IMR-90 (cell line): ENCODE measurements around the gene SYT11.

ENCODE experiments used
- BHLHE40 ChIP-seq: fragments of 150-350 bp; IDR thresholded peaks from 2 replicates; pipeline ENCODE4 v1.6.1; 2016; ENCODE audit warnings: mild to moderate bottlenecking, low read depth, low read length
- CEBPB ChIP-seq: IDR thresholded peaks from 2 replicates; pipeline ENCODE4 v1.6.1; 2012; ENCODE audit warnings: low read depth, low read length, improper control_type of control experiment
- CTCF ChIP-seq: conservative IDR thresholded peaks from 2 replicates; pipeline ENCODE4 v1.5.1; 2012; ENCODE audit warnings: mild to moderate bottlenecking, low read depth, low read length, improper control_type of control experiment
- MAZ ChIP-seq: IDR thresholded peaks from 2 replicates; pipeline ENCODE4 v1.6.1; 2012; ENCODE audit warnings: low read depth, mild to moderate bottlenecking, low read length, improper control_type of control experiment, moderate library complexity, borderline replicate concordance
- NFE2L2 ChIP-seq: fragments of 150-350 bp; IDR thresholded peaks from 2 replicates; pipeline ENCODE4 v1.6.1; 2016; ENCODE audit warnings: low read depth, mild to moderate bottlenecking, low read length
- POLR2A ChIP-seq: IDR thresholded peaks from 2 replicates; pipeline ENCODE4 v1.6.1; 2012; ENCODE audit warnings: mild to moderate bottlenecking, low read depth, low read length
- RAD21 ChIP-seq: IDR thresholded peaks from 2 replicates; pipeline ENCODE4 v1.6.1; 2012; ENCODE audit warnings: low read length, improper control_type of control experiment
- RCOR1 ChIP-seq: IDR thresholded peaks from 2 replicates; pipeline ENCODE4 v1.6.1; 2012; ENCODE audit warnings: mild to moderate bottlenecking, low read length, improper control_type of control experiment; ENCODE audit not compliant: insufficient replicate concordance
- RFX5 ChIP-seq: IDR thresholded peaks from 2 replicates; pipeline ENCODE4 v1.8.0; 2012; ENCODE audit warnings: low read depth, mild to moderate bottlenecking, low read length, moderate library complexity
- USF2 ChIP-seq: fragments of 150-350 bp; IDR thresholded peaks from 2 replicates; pipeline ENCODE4 v1.6.1; 2017; ENCODE audit warnings: mild to moderate bottlenecking, antibody characterized with exemption, low read length, low read depth

DNA sequence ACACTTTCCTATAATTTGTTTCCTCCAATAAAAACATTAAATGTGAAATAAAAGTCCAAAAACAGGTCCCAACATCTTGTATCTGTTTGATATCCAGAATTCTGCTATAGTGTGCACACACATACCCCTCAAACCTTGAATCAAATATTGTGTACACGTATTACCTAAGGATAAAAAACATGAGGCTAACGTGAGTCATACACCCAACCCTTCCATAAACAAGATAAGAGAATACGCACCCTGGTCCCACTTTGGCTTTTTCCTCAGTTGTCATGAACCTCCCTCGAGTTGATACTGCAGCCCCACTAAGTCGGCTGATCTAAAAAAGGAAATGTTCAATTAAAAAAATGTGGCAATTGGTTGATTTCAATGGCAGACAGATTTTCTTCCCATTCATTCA, 69.7 kb downstream of the SYT11 start:
- no peak for TF ChIP-seq RFX5
- no peak for TF ChIP-seq CTCF
- TF ChIP-seq POLR2A = no peak
- no peak for TF ChIP-seq MAZ
- no peak for TF ChIP-seq RCOR1
- no peak for TF ChIP-seq USF2
- no peak for TF ChIP-seq CEBPB
- no peak for TF ChIP-seq BHLHE40
- no peak for TF ChIP-seq RAD21
- TF ChIP-seq NFE2L2 = no peak
